ENCODE data around the gene ITGB2.
A peak's percentile ranks its signal among the peaks of the same experiment; 100 is the strongest.

The ITGB2 gene

DNA sequence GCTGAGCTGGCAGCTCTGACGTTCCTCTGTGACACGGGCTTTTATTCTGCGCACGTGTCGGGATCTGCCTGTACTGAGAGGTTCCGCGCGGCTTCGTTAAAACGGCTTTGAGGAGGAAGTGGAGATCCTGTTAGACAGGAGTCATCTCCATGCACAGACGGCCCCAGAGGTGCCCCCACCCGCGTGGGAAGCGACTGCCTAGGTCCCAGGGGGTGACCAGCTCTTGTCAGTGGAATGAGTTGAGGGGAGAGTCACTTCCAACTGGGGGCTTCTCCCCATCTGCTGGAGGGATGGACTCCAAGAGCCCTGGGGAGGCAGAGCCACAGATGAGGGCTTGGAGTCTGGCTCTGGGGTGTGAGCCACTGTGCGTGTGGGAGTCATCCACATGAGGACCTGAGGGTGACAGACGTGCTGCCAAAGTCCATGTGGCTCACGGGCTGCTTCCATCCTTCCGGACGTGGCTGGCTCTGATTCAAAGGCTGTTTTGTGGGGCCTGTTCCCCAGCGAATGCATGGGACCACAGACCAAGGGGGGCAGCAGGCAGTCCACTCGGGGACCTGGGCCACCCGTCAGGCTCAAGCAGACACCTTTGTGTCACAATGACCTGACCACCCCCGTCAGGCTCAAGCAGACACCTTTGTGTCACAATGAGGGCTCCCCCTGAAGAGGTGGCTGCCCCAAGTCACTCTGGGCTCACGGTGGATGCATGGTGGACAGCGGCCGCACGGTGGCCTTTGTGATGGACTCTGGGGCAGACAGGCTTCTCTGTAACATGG lies 74.0 kb downstream of the ITGB2 start:
- DNase-seq (ENCODE audit: low read depth in 2 of 2), result peak in 1 of 2 donors; percentile 21

GRCh38 chr21:44846224-44846484 lies 74.5 kb downstream of the ITGB2 start:
- DNase-seq (ENCODE audit: low read depth in 2 of 2), result no peak

DNA sequence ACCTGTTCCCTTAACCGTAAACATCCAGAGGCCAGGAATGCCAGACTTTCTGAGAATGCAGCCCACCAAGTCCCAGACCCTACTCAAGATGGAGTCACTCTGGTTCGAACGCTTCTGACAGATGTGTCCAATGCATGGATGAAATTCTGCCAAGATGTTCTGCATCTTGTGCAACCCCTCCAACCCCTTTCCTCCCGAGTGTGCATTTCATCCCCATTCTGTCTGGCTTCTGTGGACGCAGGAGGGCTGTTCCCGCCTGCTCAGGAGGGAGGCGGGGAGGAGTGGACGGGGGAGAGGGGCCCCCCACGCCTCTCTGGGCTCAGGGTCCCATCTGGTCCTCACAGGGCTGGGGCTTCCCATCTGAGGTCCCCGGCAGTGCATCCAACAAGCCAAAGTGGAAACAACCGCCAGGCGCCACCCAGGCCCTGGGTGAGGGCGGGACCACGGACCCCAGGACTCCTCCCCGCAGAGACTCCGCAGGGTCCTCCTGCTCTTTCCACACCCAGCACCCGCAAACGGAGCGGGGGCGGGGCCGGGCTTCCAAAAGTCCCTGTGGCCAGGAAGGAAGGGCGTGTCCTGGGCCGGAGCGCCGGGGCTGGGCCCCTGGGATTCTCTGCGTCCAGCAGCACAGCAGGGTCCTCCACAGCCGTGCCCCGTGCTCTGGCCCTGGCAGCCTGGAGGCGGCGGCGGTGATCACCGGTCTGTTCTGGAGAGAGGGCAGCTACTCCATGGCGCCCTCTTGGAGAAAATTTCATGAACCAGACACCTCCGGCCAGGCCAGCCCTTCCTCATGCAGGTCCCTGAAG lies 75.1 kb downstream of the ITGB2 start:
- peak in 1 of 2 donors; percentile 49 for DNase-seq (ENCODE audit: low read depth in 2 of 2)

DNA sequence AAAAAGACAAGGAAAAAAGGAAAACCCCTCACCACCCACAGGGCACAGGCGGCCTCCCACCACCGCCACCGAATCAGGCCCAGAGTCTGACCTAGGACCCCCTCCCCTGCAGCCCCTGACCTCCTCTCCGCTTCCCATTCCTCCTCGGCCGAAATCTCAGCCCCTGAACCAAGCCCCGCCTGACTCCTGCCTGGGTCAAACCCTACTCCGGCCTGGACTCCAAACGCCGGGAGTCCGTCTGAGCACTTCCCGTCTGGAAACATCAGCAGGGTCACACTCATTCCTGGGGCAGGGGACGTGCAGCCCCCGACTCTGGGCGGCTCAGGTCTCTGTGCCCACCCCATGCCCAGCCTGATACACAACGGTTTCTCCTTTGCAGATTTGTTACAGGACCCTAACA lies 76.4 kb downstream of the ITGB2 start:
- DNase-seq (ENCODE audit: low read depth in 2 of 2), result no peak

GRCh38 chr21:44842721-44843445 lies 77.8 kb downstream of the ITGB2 start:
- no peak for DNase-seq (ENCODE audit: low read depth in 2 of 2)

DNA sequence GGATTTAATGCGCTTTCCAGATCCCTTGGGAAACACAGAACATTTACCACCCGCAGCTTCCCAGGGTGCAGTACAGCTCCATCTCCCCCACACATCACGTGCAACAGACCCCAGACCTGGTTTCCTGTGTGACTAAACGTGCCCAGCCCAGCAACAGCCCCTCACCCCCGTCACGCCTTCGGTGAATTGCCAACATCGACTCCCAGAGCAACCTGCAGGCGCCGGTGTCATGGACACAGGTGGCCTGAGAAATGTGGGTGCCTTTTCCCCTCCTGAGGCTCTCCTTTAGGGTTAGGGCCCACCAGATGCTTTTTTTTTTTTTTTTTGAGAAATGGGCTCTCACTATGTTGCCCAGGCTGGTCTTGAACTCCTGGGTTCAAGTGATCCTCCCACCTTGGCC lies 78.6 kb downstream of the ITGB2 start:
- no peak for DNase-seq (ENCODE audit: low read depth in 2 of 2)

DNA sequence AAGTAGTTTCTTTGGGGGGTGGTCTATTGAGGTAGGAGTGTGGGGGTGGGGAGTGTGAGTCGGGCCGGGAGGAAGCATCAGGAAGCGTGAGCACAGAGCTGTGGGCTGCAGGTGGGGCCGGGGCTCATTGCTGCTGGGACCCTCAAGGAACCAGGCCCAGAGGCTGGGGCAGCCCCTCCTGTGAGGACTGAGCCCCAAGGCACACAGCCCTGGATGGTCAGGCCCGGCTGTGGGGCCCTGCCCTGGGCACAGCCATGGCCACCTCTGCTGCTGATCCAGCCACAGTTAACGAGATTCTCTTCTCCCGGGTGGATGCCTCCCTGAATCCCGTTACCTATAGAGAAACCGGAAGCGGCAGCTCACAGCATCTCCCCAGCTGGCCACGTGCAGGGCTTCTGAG lies 79.9 kb downstream of the ITGB2 start:
- no peak for DNase-seq (ENCODE audit: low read depth in 2 of 2)

DNA sequence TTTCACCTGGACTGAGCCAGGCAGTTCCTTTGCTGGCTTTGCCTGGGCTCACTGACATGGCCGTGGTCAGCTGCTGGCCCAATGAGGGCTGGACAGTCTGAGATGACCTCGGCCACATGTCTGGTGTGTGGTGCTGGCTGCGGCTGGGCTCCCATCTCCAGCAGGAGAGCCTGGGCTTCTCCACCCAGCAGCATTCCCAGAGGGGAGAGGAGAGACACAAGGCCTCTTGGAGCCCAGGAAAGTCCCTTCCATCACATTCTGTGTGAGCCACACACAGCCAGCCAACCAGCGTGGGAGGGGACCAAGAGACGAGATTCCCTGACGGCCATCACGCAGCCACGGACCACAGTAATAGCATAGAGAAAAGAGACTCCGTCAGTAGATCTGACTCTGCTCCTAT lies 81.7 kb downstream of the ITGB2 start:
- DNase-seq (ENCODE audit: low read depth in 2 of 2), result no peak

DNA sequence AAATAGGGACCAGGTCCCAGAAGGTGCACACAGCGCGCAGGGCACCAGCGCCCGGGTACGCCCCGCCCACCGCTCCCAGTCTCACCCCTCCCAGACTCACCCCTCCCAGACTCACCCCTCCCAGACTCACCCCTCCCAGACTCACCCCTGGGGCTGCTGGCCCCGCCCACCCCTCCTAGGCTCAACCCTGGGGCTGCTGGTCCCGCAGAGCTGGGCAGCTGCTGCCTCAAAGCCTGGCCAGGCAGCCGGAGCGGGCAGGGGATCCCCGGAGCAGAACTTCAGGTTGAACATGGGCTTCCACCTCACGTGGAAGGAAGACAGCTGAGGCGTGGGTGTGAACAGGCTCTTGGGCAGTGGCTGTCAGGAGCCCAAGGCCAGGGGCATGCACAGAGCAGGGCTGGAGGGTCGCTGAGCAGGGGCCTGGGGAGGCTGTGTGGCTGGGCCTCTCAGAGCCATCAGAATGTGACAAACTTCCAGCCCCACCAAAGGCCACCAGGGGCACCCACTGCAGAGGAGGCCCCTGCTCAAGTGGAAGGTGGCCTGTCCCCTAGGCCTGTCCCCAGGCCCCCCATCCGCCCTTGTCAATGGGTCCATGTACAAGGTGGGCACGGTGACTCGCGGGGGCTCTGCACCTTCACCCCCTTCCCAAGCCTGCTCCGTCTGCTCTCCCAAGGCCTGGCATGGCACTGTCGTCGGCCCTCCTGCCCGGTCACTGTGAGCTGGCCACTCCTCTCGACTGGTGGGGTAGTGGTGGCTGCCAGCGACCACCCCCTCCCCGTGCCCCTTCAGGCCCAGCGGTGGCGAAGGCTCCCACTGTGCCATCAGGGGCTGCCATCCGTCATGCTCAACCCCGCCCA lies 82.4 kb downstream of the ITGB2 start:
- DNase-seq (ENCODE audit: low read depth in 2 of 2), result no peak

GRCh38 chr21:44837537-44837936 lies 83.2 kb downstream of the ITGB2 start:
- no peak for DNase-seq (ENCODE audit: low read depth in 2 of 2)

- no peak for DNase-seq (ENCODE audit: low read depth in 2 of 2)
Measured at GRCh38 chr21:44836666-44837471, 83.8 kb downstream of the ITGB2 start.

GRCh38 chr21:44836349-44836665 lies 84.4 kb downstream of the ITGB2 start:
- no peak for DNase-seq (ENCODE audit: low read depth in 2 of 2)
